Sigmoid colon (tissue), 7 donors: ENCODE results near the gene SH3GLB2. TPM values are rescaled to one million over a fixed set of nuclear protein-coding genes. Genes with fewer than 3 reads are reported as not detected.

Experiments
- DNase-seq: peaks from one replicate; pipeline ENCODE4 v3.0.0-alpha.2; 2019
- H3K27ac ChIP-seq, 4 donors: fragments of 200-600 bp; sonication (generic); one replicate each; pipeline ENCODE4 v1.5.1; 2016 to 2019; ENCODE audit warnings: mild to moderate bottlenecking in 1 of 4
- H3K27me3 ChIP-seq, 3 donors: fragments of 200-600 bp; sonication (generic); one replicate each; pipeline ENCODE4 v1.5.1; 2019; ENCODE audit warnings: mild to moderate bottlenecking in 1 of 3
- H3K36me3 ChIP-seq, 4 donors: fragments of 200-600 bp; sonication (generic); one replicate each; pipeline ENCODE4 v1.5.1; 2016 to 2019
- H3K4me1 ChIP-seq, 4 donors: fragments of 200-600 bp; sonication (generic); one replicate each; pipeline ENCODE4 v1.5.1; 2017 to 2019
- H3K4me3 ChIP-seq, 4 donors: fragments of 200-600 bp; sonication (generic); one replicate each; pipeline ENCODE4 v1.5.1; 2017 to 2019; ENCODE audit warnings: mild to moderate bottlenecking in 2 of 4, moderate library complexity in 1 of 4
- H3K9me3 ChIP-seq, 4 donors: fragments of 200-600 bp in 3 of 4; sonication (generic) in 3 of 4; one replicate each; pipeline versions ENCODE4 v1.5.1 to v1.6.1; 2013 to 2019
- EP300 ChIP-seq, 4 donors: sonication (generic); formaldehyde crosslinking; IDR thresholded peaks; one replicate each; pipeline ENCODE4 v1.6.1; 2017; ENCODE audit warnings: antibody characterized with exemption in 4 of 4
- POLR2A ChIP-seq, 2 donors: fragments of 450-650 bp; IDR thresholded peaks; one replicate each; pipeline ENCODE4 v1.6.1; 2016; ENCODE audit warnings: antibody characterized with exemption in 2 of 2, mild to moderate bottlenecking in 2 of 2, moderate library complexity in 2 of 2
- POLR2AphosphoS5 ChIP-seq, 4 donors: sonication (generic); formaldehyde crosslinking; IDR thresholded peaks; one replicate each; pipeline ENCODE4 v1.6.1; 2017; ENCODE audit warnings: antibody characterized with exemption in 4 of 4
- WGBS, 2 donors: extraction: QIAGEN DNeasy Blood & Tissue Kit; methylation state at CpG; one replicate each; pipeline ENCODE4 v1.1.7; 2013; 5-methylcytosine and 5-hydroxymethylcytosine counted together
- intact Hi-C: fragments of 100-400 bp; cut with DNase I; formaldehyde crosslinking; loops from one replicate; pipeline ENCODE4 v1.15.1; 2023
- polyA plus RNA-seq, 3 donors: library from polyadenylated mRNA; stranded (reverse); fragments of 200-250 nt; gene quantifications; one replicate each; pipeline ENCODE4 v1.2.3, GENCODE V29; 2013
- total RNA-seq, 4 donors: library from RNA; depleted of rRNA; stranded (reverse); fragments of >200 nt; gene quantifications; one replicate each; pipeline ENCODE4 v1.1.0, GENCODE V29; 2016
- TF ChIP-seq, protein P1 (sequence below), 4 experiments: fragments of 450-650 bp in 3 of 4; fragments of 200-600 bp in 1 of 4; IDR thresholded peaks; one replicate each; pipeline ENCODE4 v1.5.1; 2016 to 2019; ENCODE audit warnings: antibody characterized with exemption in 4 of 4, mild to moderate bottlenecking in 3 of 4, moderate library complexity in 2 of 4
- donor health status: healthy with polysubstance abuse.
- donor health status: Bipolar disorder and iron deficiency.
- donor health status: healthy.

SH3GLB2 gene
- total RNA-seq (10 to 100 TPM; 66.7 to 78.3 (median 72.9) TPM), polyA plus RNA-seq (100 to 1,000 TPM in 1 of 3 donors, 10 to 100 TPM in 2; 49.7 to 143 (median 62.5) TPM)

DNA sequence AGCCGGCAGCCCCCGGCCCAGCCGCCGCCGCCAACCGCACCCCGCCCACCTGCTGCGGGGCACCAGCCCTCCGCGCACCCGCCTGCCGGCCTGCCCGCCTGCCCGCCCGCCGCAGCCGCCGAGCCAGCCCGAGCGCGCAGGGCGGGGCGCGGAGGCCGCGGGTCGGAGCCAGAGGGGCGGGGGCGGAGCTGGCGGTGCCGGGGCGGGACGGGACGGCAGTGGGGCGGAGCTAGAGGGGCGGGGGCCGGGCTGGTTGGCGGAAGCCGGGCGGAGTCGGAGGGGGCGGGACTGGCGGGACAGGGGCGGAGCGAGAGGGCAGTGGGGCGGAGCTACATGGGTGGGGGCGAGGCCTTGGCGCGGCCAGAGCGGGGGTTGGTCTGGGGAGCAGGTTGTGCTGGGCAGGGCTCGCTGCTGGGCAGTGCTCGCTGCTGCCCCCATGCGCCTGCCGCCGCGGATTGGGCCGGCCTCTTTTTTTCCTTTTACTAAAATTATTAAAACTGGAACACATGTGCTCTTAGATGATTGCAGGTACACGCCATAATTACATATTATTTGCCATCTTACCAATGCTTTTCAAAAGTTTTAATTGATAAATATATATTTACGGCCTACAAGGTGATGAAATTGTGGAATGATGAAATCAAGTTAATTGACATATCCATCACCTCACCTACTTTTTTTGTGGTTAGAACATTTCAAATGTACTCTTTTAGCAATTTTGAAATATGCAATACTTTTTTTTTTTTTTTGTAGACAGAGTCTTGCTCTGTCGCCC is at the start of gene SH3GLB2:
Gene SH3GLB2, minus strand, starts transcription at position 140 of the 775 bp plus-strand sequence. CDS start 177 bp downstream, outside the sequence.
- 2 to 3% methylated on average over 60 of the region's 60 CpGs for WGBS, 2 donors
- no peaks in the 10 kb centered on the region for H3K36me3 ChIP-seq
- H3K27me3 ChIP-seq, result no peaks in the 10 kb centered on the region
- intact Hi-C loops, result loop anchor here (5.0 kb wide), 1 partner anchor 146 kb away; the partner anchor contains the start of genes KYAT1 and LRRC8A
- DNase-seq, result peak; percentile 98
- no peaks in the 10 kb centered on the region for H3K9me3 ChIP-seq
- peak within 1 kb of the TSS; percentile 73 to 85 (median 84) for H3K27ac ChIP-seq
- H3K4me3 ChIP-seq, result peak within 1 kb of the TSS; percentile 51 to 96 (median 95)
- TF ChIP-seq POLR2AphosphoS5 (IDR thresholded peaks at IDR 0.05) (no peak), EP300 (IDR thresholded peaks at IDR 0.05) (no peak)
- TF ChIP-seq, protein P1, sequence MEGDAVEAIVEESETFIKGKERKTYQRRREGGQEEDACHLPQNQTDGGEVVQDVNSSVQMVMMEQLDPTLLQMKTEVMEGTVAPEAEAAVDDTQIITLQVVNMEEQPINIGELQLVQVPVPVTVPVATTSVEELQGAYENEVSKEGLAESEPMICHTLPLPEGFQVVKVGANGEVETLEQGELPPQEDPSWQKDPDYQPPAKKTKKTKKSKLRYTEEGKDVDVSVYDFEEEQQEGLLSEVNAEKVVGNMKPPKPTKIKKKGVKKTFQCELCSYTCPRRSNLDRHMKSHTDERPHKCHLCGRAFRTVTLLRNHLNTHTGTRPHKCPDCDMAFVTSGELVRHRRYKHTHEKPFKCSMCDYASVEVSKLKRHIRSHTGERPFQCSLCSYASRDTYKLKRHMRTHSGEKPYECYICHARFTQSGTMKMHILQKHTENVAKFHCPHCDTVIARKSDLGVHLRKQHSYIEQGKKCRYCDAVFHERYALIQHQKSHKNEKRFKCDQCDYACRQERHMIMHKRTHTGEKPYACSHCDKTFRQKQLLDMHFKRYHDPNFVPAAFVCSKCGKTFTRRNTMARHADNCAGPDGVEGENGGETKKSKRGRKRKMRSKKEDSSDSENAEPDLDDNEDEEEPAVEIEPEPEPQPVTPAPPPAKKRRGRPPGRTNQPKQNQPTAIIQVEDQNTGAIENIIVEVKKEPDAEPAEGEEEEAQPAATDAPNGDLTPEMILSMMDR (IDR thresholded peaks at IDR 0.05), result peak; percentile 56 to 92 (median 71)
- H3K4me1 ChIP-seq, result peaks cover 0 to 36% (median 31%) of the 10 kb centered on the region in 4 donors

DNA sequence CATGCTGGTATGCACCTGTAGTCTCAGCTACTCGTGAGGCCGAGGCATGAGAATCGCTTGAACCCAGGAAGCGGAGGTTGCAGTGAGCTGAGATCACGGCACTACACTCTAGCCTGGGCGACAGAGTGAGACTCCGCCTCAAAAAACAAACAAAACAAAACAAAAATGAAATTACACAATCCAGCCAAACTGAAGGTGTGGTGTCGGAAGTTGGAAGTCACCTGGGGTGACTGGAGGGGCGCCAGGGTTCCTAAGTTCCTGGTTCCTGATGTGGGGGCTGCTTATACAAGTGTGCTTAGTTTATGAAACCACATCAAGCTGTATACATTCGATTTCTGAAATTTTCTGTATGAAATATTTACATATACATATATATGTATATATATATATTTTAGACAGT is 49.1 kb upstream of the SH3GLB2 start:
- Histone ChIP-seq H3K9me3 (no peaks in the 10 kb centered on the region), H3K4me3 (no peak overlapping the region), H3K4me1 (peaks cover 0 to 18% (median 13%) of the 10 kb centered on the region in 4 donors), H3K36me3 (no peaks in the 10 kb centered on the region), H3K27me3 (no peaks in the 10 kb centered on the region), H3K27ac (no peak overlapping the region)
- WGBS, 2 donors, result 21 to 71% methylated on average over 10 of the region's 10 CpGs
- intact Hi-C loops, result no loop called here
- no peak for DNase-seq
- TF ChIP-seq, protein P1 (IDR thresholded peaks at IDR 0.05), result no peak
- TF ChIP-seq POLR2A (IDR thresholded peaks at IDR 0.05) (no peak), POLR2AphosphoS5 (IDR thresholded peaks at IDR 0.05) (no peak), EP300 (IDR thresholded peaks at IDR 0.05) (no peak)

DNA sequence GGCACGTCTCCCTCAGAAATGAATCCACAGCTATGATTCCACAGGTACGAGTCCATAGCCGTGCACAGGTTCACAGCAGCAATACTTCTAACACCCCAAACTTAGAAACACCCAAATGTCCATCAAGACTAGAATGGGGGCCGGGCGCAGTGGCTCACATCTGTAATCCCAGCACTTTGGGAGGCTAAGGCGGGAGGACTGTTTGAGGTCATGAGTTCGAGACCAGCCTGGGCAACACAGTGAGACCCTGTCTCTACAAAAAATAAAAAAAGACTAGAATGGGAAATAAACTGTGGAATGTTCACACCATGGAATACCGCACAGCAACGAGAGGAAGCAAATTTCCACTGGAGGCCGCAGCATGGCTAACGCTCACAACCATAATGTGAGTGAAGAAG is 48.5 kb upstream of the SH3GLB2 start:
- Histone ChIP-seq H3K36me3 (peaks cover 0 to 3% (median 0%) of the 10 kb centered on the region in 4 donors), H3K27me3 (no peaks in the 10 kb centered on the region), H3K27ac (no peak overlapping the region), H3K4me1 (peaks cover 0 to 12% (median 7%) of the 10 kb centered on the region in 4 donors), H3K4me3 (no peak overlapping the region), H3K9me3 (no peaks in the 10 kb centered on the region)
- WGBS, 2 donors, result 95 to 96% methylated on average over 11 of the region's 11 CpGs
- intact Hi-C loops, result no loop called here
- no peak for DNase-seq
- no peak for TF ChIP-seq POLR2AphosphoS5 (IDR thresholded peaks at IDR 0.05)
- TF ChIP-seq EP300 (IDR thresholded peaks at IDR 0.05), result no peak
- TF ChIP-seq, protein P1 (IDR thresholded peaks at IDR 0.05), result no peak
- TF ChIP-seq POLR2A (IDR thresholded peaks at IDR 0.05), result no peak

DNA sequence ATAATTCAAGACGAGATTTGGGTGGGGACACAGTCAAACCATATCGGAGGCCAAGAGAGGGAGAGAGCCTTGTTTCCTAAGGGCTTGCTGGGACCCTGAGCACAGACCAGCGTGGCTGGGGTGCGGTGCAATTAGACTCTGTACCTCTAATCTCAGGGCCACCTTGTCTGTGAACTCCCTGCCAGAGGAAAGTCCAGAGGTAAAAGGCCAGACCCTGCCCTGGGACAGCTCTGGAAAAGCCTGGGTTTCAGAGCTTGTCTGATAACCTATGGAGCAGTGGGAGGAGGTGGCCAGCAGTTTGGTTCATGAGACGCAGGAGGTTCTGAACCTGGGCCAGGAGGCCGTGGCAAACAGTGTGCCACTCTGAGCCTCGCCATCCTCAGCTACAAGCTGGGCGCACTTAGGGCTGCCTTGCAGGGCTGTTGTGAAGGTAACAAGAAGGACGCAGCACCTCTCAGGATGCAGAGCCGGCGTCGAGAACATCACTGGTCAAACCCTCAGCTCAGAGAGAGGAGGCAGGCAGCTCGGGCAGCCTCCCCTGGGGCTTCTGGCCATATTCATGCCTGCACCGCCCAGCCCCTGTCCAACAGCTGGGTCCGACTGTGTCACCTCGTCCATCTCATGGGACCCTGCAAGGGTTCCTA is 48.0 kb upstream of the SH3GLB2 start:
- 71 to 86% methylated on average over 16 of the region's 16 CpGs for WGBS, 2 donors
- TF ChIP-seq POLR2A (IDR thresholded peaks at IDR 0.05) (no peak), POLR2AphosphoS5 (IDR thresholded peaks at IDR 0.05) (no peak), EP300 (IDR thresholded peaks at IDR 0.05) (no peak)
- TF ChIP-seq, protein P1 (IDR thresholded peaks at IDR 0.05), result no peak
- no peaks in the 10 kb centered on the region for H3K27me3 ChIP-seq
- peaks cover 0 to 9% (median 3%) of the 10 kb centered on the region in 4 donors for H3K4me1 ChIP-seq
- no peaks in the 10 kb centered on the region for H3K9me3 ChIP-seq
- intact Hi-C loops, result no loop called here
- no peak overlapping the region for H3K4me3 ChIP-seq
- no peak for DNase-seq
- peaks cover 0 to 8% (median 2%) of the 10 kb centered on the region in 4 donors for H3K36me3 ChIP-seq
- no peak overlapping the region for H3K27ac ChIP-seq
